ENCODE data around the gene RXFP3.
"Not testable (repeated sequence)": the region's sequence is repeated elsewhere in the genome, so short reads cannot be mapped to it uniquely, and the experiment has no call there.

RXFP3 gene

DNA sequence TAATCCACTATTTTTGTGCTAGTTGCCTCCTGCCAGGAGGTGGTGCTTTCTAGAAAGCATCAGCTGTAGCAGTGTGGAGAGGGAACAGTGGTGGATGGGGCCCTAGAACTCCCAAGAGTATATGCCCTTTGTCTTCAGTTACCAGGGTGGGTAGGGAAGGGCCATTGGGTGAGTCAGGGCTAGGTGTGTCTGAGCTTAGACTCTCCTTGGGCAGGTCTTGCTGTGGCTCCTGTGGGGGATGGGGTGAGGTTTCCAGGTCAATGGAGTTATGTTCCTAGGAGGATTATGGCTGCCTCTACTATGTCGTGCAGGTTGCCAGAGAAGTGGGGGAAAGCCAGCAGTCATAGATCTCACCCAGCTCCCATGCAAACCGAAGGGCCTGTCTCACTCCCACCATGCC, 33.1 kb upstream of the RXFP3 start:
- Histone ChIP-seq H3K4me3 (ENCODE audit: low read length) (no peak overlapping the region), H3K27me3 (ENCODE audit: control insufficient read depth, insufficient read depth, low read length) (no peaks in the 10 kb centered on the region), H3K36me3 (ENCODE audit: control insufficient read depth, insufficient read depth, low read length) (no peaks in the 10 kb centered on the region), H3K4me1 (ENCODE audit: control insufficient read depth, insufficient read depth, low read length) (no peaks in the 10 kb centered on the region), H3K27ac (ENCODE audit: low read length) (no peak overlapping the region), H3K9me3 (ENCODE audit: control insufficient read depth, insufficient read depth, low read length) (no peaks in the 10 kb centered on the region)
- DNase-seq (ENCODE audit: low read depth, low spot score), result no peak
- no CpG with 5 or more reads among the region's 2 CpGs for WGBS (ENCODE audit: insufficient coverage, insufficient read length)

DNA sequence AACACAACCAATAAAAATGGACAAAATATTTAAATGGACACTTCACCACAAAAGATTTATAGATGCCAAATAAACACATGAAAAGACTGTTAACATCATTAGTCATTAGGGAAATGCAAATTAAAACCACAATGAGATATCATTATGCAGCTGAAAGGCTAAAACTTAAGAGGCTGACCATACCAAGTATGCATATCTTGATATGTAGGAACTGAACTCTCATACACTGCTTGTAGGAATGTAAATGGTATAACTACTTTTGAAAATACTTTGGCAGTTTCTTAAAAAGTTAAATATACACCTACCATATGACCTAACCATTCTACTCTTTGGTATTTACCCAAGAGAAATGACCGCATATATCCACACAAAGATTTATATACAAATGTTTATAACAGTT, 30.8 kb upstream of the RXFP3 start:
- Histone ChIP-seq H3K27ac (ENCODE audit: low read length) (no peak overlapping the region), H3K4me3 (ENCODE audit: low read length) (no peak overlapping the region), H3K9me3 (ENCODE audit: control insufficient read depth, insufficient read depth, low read length) (no peaks in the 10 kb centered on the region), H3K36me3 (ENCODE audit: control insufficient read depth, insufficient read depth, low read length) (no peaks in the 10 kb centered on the region), H3K27me3 (ENCODE audit: control insufficient read depth, insufficient read depth, low read length) (no peaks in the 10 kb centered on the region), H3K4me1 (ENCODE audit: control insufficient read depth, insufficient read depth, low read length) (no peaks in the 10 kb centered on the region)
- DNase-seq (ENCODE audit: low read depth, low spot score), result no peak
- WGBS (ENCODE audit: insufficient coverage, insufficient read length), result no CpG with 5 or more reads among the region's 1 CpG

DNA sequence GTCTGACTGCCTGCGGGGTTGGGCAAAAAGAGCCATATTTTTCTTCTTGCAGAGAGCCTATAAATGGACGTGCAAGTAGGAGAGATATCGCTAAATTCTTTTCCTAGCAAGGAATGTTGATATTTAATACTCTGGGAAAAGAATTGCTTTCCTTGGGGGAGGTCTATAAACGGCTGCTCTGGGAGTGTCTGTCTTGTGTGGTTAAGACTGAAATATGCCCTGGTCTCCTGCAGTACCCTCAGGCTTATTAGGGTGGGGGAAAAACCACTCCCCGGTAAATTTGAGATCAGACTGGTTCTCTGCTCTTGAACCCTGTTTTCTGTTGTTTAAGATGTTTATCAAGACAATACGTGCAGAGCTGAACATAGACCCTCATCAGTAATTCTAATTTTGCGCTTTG, 29.9 kb upstream of the RXFP3 start:
- not testable (repeated sequence) for H3K27me3 ChIP-seq (ENCODE audit: control insufficient read depth, insufficient read depth, low read length); H3K36me3 ChIP-seq (ENCODE audit: control insufficient read depth, insufficient read depth, low read length); H3K4me3 ChIP-seq (ENCODE audit: low read length); DNase-seq (ENCODE audit: low read depth, low spot score); H3K9me3 ChIP-seq (ENCODE audit: control insufficient read depth, insufficient read depth, low read length); H3K4me1 ChIP-seq (ENCODE audit: control insufficient read depth, insufficient read depth, low read length); H3K27ac ChIP-seq (ENCODE audit: low read length)
- no CpG with 5 or more reads among the region's 7 CpGs for WGBS (ENCODE audit: insufficient coverage, insufficient read length)

DNA sequence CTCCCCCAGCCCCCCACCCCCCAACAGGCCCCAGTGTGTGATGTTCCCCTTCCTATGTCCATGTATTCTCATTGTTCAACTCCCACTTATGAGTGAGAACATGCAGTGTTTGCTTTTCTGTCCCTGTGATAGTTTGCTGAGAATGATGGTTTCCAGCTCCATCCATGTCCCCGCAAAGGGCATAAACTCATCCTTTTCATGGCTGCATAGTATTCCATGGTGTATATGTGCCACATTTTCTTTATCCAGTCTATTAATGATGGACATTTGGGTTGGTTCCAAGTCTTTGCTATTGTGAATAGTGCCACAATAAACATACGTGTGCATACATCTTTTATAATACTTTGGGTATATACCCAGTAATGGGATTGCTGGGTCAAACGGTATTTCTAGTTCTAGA, 21.3 kb upstream of the RXFP3 start:
- DNase-seq (ENCODE audit: low read depth, low spot score); H3K4me1 ChIP-seq (ENCODE audit: control insufficient read depth, insufficient read depth, low read length); H3K27me3 ChIP-seq (ENCODE audit: control insufficient read depth, insufficient read depth, low read length); H3K27ac ChIP-seq (ENCODE audit: low read length); H3K36me3 ChIP-seq (ENCODE audit: control insufficient read depth, insufficient read depth, low read length); H3K9me3 ChIP-seq (ENCODE audit: control insufficient read depth, insufficient read depth, low read length); H3K4me3 ChIP-seq (ENCODE audit: low read length): not testable (repeated sequence)
- no CpG with 5 or more reads among the region's 3 CpGs for WGBS (ENCODE audit: insufficient coverage, insufficient read length)

DNA sequence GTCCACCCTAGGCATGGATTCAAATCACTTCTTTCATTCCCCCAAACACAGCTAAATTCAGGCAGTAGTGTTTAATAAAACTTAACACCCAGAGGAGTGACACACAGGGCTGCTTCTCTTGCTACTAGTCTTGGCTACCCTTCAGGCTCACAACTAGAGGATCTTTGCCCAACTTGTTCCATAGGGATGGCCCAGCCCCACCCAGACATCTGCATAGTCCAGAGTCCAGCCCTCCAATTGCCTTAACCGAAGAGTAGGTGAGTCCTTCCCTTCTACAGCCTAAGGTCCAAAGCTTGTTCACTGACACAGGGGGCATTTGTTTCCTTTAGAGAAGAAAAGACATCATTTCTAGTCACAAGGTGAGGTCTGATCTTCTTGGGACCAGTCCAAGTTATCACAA, 15.2 kb upstream of the RXFP3 start:
- Histone ChIP-seq H3K4me3 (ENCODE audit: low read length) (no peak overlapping the region), H3K27ac (ENCODE audit: low read length) (no peak overlapping the region), H3K4me1 (ENCODE audit: control insufficient read depth, insufficient read depth, low read length) (no peaks in the 10 kb centered on the region), H3K27me3 (ENCODE audit: control insufficient read depth, insufficient read depth, low read length) (no peaks in the 10 kb centered on the region), H3K9me3 (ENCODE audit: control insufficient read depth, insufficient read depth, low read length) (no peaks in the 10 kb centered on the region), H3K36me3 (ENCODE audit: control insufficient read depth, insufficient read depth, low read length) (no peaks in the 10 kb centered on the region)
- DNase-seq (ENCODE audit: low read depth, low spot score), result no peak
- no CpG with 5 or more reads among the region's 1 CpG for WGBS (ENCODE audit: insufficient coverage, insufficient read length)

DNA sequence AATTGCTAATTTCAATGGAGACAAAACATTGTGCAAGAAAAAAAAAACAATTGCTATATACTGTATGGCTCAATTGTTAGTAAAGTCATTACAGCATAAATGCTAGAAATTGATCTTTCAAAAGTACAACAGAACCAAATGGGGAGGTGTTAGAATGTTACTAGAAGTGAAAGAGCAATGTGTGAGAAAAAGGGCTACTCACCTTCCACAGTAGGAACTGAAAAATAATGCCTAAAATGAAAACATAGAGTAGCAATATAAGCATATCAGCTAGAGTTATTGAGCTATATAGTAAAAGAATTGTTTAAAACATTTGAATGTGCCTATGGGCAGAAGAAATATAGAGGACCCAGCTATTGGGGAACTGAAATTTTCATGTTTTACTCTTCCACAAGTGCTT, 10.9 kb upstream of the RXFP3 start:
- Histone ChIP-seq H3K36me3 (ENCODE audit: control insufficient read depth, insufficient read depth, low read length) (no peaks in the 10 kb centered on the region), H3K27me3 (ENCODE audit: control insufficient read depth, insufficient read depth, low read length) (no peaks in the 10 kb centered on the region), H3K4me3 (ENCODE audit: low read length) (no peak overlapping the region), H3K27ac (ENCODE audit: low read length) (no peak overlapping the region), H3K9me3 (ENCODE audit: control insufficient read depth, insufficient read depth, low read length) (no peaks in the 10 kb centered on the region), H3K4me1 (ENCODE audit: control insufficient read depth, insufficient read depth, low read length) (peaks cover under 1% of the 10 kb centered on the region; the same call in 1 of the 2 replicates)
- DNase-seq (ENCODE audit: low read depth, low spot score), result no peak

DNA sequence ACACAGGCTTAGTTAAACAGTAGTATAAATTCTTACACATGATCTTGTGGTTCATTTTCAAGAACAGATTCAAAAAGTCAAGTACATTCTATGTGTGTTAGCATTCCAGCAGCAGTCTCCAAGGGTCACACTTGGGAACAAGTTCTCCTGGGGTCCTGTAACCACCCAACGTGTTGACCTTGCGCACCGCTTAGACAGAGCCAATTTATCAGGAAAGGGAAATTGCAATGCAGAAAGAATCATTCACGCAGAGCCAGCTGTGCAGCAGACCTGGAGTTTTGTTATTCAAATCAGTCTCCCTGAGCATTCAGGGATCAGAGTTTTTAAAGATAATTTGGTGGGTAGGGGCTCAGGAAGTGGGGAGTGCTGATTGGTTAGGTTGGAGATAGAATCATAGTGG, 8.5 kb upstream of the RXFP3 start:
- Histone ChIP-seq H3K36me3 (ENCODE audit: control insufficient read depth, insufficient read depth, low read length) (no peaks in the 10 kb centered on the region), H3K4me3 (ENCODE audit: low read length) (no peak overlapping the region), H3K9me3 (ENCODE audit: control insufficient read depth, insufficient read depth, low read length) (no peaks in the 10 kb centered on the region), H3K27me3 (ENCODE audit: control insufficient read depth, insufficient read depth, low read length) (no peaks in the 10 kb centered on the region), H3K4me1 (ENCODE audit: control insufficient read depth, insufficient read depth, low read length) (peaks cover 1% of the 10 kb centered on the region; the same call in 1 of the 2 replicates), H3K27ac (ENCODE audit: low read length) (no peak overlapping the region)
- no CpG with 5 or more reads among the region's 4 CpGs for WGBS (ENCODE audit: insufficient coverage, insufficient read length)
- DNase-seq (ENCODE audit: low read depth, low spot score), result no peak

DNA sequence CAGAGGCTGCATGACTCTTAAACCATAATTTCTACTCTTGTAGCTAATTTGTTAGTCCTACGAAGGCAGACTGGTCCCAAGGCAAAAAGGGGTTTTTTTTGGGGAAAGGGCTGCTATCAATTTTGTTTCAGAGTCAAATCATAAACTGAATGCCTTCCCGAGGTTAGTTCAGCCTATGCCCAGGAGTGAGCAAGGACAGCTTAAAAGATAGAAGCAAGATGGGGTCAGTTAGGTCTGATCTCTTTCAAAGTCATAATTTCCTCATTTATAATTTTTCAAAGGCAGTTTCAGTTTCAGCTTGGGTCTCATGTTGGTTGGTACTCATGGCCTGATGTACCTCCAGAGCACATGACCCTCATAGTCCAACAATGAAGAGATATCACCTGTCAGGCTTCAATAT, 7.9 kb upstream of the RXFP3 start:
- DNase-seq (ENCODE audit: low read depth, low spot score), result no peak
- Histone ChIP-seq H3K4me3 (ENCODE audit: low read length) (no peak overlapping the region), H3K9me3 (ENCODE audit: control insufficient read depth, insufficient read depth, low read length) (no peaks in the 10 kb centered on the region), H3K27me3 (ENCODE audit: control insufficient read depth, insufficient read depth, low read length) (no peaks in the 10 kb centered on the region), H3K36me3 (ENCODE audit: control insufficient read depth, insufficient read depth, low read length) (no peaks in the 10 kb centered on the region), H3K27ac (ENCODE audit: low read length) (no peak overlapping the region), H3K4me1 (ENCODE audit: control insufficient read depth, insufficient read depth, low read length) (peaks cover 1% of the 10 kb centered on the region; the same call in 1 of the 2 replicates)
- no CpG with 5 or more reads among the region's 2 CpGs for WGBS (ENCODE audit: insufficient coverage, insufficient read length)

DNA sequence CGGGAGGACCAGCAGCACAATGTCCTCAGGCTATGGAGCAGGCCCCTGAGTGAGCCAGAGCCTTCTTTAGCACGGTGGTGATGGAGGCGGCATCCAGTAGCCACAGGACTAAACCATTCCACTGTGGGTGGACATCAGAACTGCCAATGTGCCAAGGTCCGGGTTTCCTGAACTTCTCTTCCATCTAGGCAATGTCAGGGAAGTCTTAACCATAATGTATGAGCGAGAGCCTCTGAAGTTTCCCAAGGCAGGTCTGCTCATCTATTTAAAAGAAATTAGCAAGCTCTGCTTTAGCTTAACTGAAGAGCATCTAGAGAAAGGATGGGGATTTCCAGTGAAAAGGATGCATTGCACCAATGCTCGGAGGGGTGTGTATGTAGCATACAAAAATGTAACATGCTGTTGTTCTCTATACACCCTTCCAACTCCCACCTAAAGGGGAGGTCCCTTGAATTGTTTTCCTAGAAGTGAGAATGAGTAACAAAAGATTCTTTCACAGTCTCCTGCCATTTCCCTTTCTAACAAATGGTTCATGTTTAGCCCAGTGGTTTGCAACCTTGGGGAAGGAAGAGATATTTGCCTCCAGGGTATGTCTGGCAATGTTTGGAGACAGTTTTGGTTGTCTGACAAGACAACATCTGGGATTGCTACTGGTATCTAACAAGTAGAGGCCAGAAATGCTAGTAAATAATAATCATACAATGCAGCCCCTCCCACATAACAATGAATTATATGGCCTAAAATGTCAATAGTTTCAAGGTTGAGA, 6.1 kb upstream of the RXFP3 start:
- H3K27me3 ChIP-seq (ENCODE audit: control insufficient read depth, insufficient read depth, low read length), result no peaks in the 10 kb centered on the region
- no peak overlapping the region for H3K4me3 ChIP-seq (ENCODE audit: low read length)
- H3K27ac ChIP-seq (ENCODE audit: low read length), result no peak overlapping the region
- H3K4me1 ChIP-seq (ENCODE audit: control insufficient read depth, insufficient read depth, low read length), result peaks cover 1% of the 10 kb centered on the region; the same call in 1 of the 2 replicates
- no peaks in the 10 kb centered on the region for H3K36me3 ChIP-seq (ENCODE audit: control insufficient read depth, insufficient read depth, low read length)
- WGBS (ENCODE audit: insufficient coverage, insufficient read length), result no CpG with 5 or more reads among the region's 6 CpGs
- H3K9me3 ChIP-seq (ENCODE audit: control insufficient read depth, insufficient read depth, low read length), result no peaks in the 10 kb centered on the region
- DNase-seq (ENCODE audit: low read depth, low spot score), result no peak

DNA sequence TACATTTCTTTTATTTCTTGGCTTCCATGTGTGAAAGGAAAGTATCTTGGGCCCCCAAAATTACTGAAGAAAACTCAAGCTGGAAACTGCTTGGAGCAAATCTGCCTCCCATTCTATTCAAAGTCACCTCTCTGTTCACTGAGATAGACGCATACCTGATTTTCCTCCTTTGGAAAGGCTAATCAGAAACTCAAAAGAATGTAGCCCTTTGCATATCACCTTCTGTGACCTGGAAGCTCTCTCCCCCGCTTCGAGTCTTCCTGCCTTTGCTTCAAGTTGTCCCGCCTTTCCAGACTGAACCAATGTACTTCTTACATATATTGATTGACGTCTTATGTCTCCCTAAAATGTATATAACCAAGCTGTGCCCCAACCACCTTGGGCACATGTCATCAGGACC, 5.0 kb upstream of the RXFP3 start:
- peaks cover 1% of the 10 kb centered on the region; the same call in 1 of the 2 replicates for H3K4me1 ChIP-seq (ENCODE audit: control insufficient read depth, insufficient read depth, low read length)
- H3K9me3 ChIP-seq (ENCODE audit: control insufficient read depth, insufficient read depth, low read length), result no peaks in the 10 kb centered on the region
- WGBS (ENCODE audit: insufficient coverage, insufficient read length), result no CpG with 5 or more reads among the region's 5 CpGs
- no peak overlapping the region for H3K27ac ChIP-seq (ENCODE audit: low read length)
- H3K36me3 ChIP-seq (ENCODE audit: control insufficient read depth, insufficient read depth, low read length), result no peaks in the 10 kb centered on the region
- no peak overlapping the region for H3K4me3 ChIP-seq (ENCODE audit: low read length)
- no peak for DNase-seq (ENCODE audit: low read depth, low spot score)
- peaks cover under 1% of the 10 kb centered on the region; the same call in 1 of the 2 replicates for H3K27me3 ChIP-seq (ENCODE audit: control insufficient read depth, insufficient read depth, low read length)

DNA sequence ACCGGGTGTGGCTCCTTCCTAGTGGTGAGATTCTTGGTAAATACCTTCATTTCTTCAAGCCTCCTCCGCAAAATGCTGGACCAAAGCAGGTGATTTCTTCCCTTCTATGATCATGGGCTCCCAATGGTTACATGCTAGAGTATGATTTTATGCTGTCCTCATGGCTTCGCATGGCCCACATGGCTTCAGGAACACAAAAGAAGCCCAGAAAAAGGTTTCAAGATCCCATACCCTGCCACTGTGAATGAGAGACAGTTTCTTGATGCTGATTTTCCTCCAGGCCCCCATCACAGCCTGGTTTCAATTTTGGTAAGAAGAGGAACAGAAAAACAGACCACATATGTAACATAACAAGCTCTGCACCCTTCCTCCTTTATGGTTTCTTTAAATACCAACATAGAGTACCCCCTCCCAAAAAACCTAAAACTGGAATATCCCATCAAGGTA, 2.4 kb upstream of the RXFP3 start:
- Histone ChIP-seq H3K36me3 (ENCODE audit: control insufficient read depth, insufficient read depth, low read length) (no peaks in the 10 kb centered on the region; the same call in 1 of the 2 replicates), H3K4me3 (ENCODE audit: low read length) (no peak overlapping the region), H3K27ac (ENCODE audit: low read length) (no peak overlapping the region), H3K9me3 (ENCODE audit: control insufficient read depth, insufficient read depth, low read length) (no peaks in the 10 kb centered on the region), H3K27me3 (ENCODE audit: control insufficient read depth, insufficient read depth, low read length) (peaks cover 5% of the 10 kb centered on the region; the same call in 1 of the 2 replicates), H3K4me1 (ENCODE audit: control insufficient read depth, insufficient read depth, low read length) (peaks cover 1% of the 10 kb centered on the region; the same call in 1 of the 2 replicates)
- WGBS (ENCODE audit: insufficient coverage, insufficient read length), result no CpG with 5 or more reads among the region's 3 CpGs
- DNase-seq (ENCODE audit: low read depth, low spot score), result no peak

All from iPS DF 6.9 (cell line).